Heart left ventricle (tissue), 13 donors: ENCODE results near the gene AKAP17A.

Experiments used
- CTCF ChIP-seq, 12 donors: fragments of 200-600 bp; sonication (generic) in 4 of 12; IDR thresholded peaks; one replicate each; pipeline versions ENCODE4 v1.5.0 to v1.8.0; 2018 to 2022; ENCODE audit warnings: antibody characterized with exemption in 12 of 12, mild to moderate bottlenecking in 5 of 12
- POLR2A ChIP-seq, 2 donors: fragments of 450-650 bp; IDR thresholded peaks; one replicate each; pipeline ENCODE4 v1.6.1; 2017; ENCODE audit warnings: antibody characterized with exemption in 2 of 2, mild to moderate bottlenecking in 2 of 2, moderate library complexity in 2 of 2
- donor health status: ischemic (EF 13 %, LVEDD 7.1; RV severe dilation, severe dysfunction).
- donor health status: DM: no; HTN: yes; CAD: no.
- donor health status: DM: no; HTN: no; CAD: no.
- donor health status: ischemic (EF 25% LVEDD 6.9; RV normal size, moderate dysfunction).
- donor health status: ischemic (EF 25% LVEDD 5.7; RV mildly dilated, moderate dysfunction).
- donor health status: ischemic (EF 35%, LVEDD 5.7; RV mildly dilated, moderate dysfunction).
- donor health status: nonischemic (EF 11% LVEDD 7.7; RV severe dilation, severe dysfunction).
- donor health status: DM: yes; HTN: yes; CAD: no.
- donor health status: PGD.
- donor health status: ischemic (EF 29% LVEDD 5.4; RV normal size, mild dysfunction).
- donor health status: nonischemic (EF 23%, LVEDD 6.1; RV moderate dilation, normal function).

- TF ChIP-seq CTCF (IDR thresholded peaks at IDR 0.05) = no peak
- TF ChIP-seq POLR2A (IDR thresholded peaks at IDR 0.05) = no peak
Observed at GRCh38 chrX:1598876-1599790, 7.7 kb downstream of the AKAP17A start.
